Erythroblast (primary cell): Measurements from ENCODE around the gene INSM2.

Experiments
- DNase-seq, 2 experiments: peaks; one replicate each; lab custom pipeline; 2025; lab: John Stamatoyannopoulos, UW
- GATA1 ChIP-seq: IDR thresholded peaks from 2 replicates; pipeline ENCODE4 v1.6.1; 2011; ENCODE audit warnings: low read depth, mild to moderate bottlenecking, control low read depth, low read length, moderate library complexity
- POLR2A ChIP-seq: IDR thresholded peaks from 2 replicates; pipeline ENCODE4 v1.6.1; 2011; ENCODE audit warnings: mild to moderate bottlenecking, low read length

The INSM2 gene

GRCh38 chr14:35533357-35534207 is at the start of gene INSM2:
INSM2 (plus strand) TSS chr14:35534164; CDS start chr14:35534253, 89 bp downstream.
- no peak for TF ChIP-seq POLR2A
- TF ChIP-seq GATA1: no peak
- peak; percentile 45 to 53 for DNase-seq

- TF ChIP-seq GATA1 (no peak), POLR2A (no peak)
- DNase-seq: no peak
These were observed 41.4 kb upstream of the INSM2 start for GRCh38 chr14:35492569-35493014.

- DNase-seq: no peak
- no peak for TF ChIP-seq POLR2A
- no peak for TF ChIP-seq GATA1
These were observed 38.7 kb upstream of the INSM2 start for GRCh38 chr14:35495278-35495677.

- DNase-seq: no peak
- TF ChIP-seq GATA1 (no peak), POLR2A (no peak)
These were observed 34.8 kb upstream of the INSM2 start for GRCh38 chr14:35499180-35499579.

- no peak for DNase-seq
- TF ChIP-seq GATA1 (no peak), POLR2A (no peak)
These were observed 30.3 kb upstream of the INSM2 start for GRCh38 chr14:35503646-35504045.

GRCh38 chr14:35504260-35504659 is 29.7 kb upstream of the INSM2 start:
- no peak for DNase-seq
- TF ChIP-seq GATA1 (no peak), POLR2A (no peak)

- DNase-seq: no peak
- TF ChIP-seq POLR2A (no peak), GATA1 (no peak)
These were observed 27.5 kb upstream of the INSM2 start for GRCh38 chr14:35506461-35506860.

- no peak for DNase-seq
- TF ChIP-seq GATA1 (no peak), POLR2A (no peak)
These were observed 27.0 kb upstream of the INSM2 start for GRCh38 chr14:35506927-35507326.

- no peak for DNase-seq
- TF ChIP-seq GATA1 (no peak), POLR2A (no peak)
These were observed 24.1 kb upstream of the INSM2 start for GRCh38 chr14:35509846-35510245.

- TF ChIP-seq POLR2A (no peak), GATA1 (no peak)
- no peak for DNase-seq
These were observed 21.2 kb upstream of the INSM2 start for GRCh38 chr14:35512765-35513164.

- TF ChIP-seq POLR2A: no peak
- no peak for TF ChIP-seq GATA1
- DNase-seq: no peak
These were observed 18.0 kb upstream of the INSM2 start for GRCh38 chr14:35515916-35516315.

- TF ChIP-seq GATA1 (no peak), POLR2A (no peak)
- no peak for DNase-seq
These were observed 14.0 kb upstream of the INSM2 start for GRCh38 chr14:35519986-35520385.

- no peak for TF ChIP-seq GATA1
- no peak for TF ChIP-seq POLR2A
- DNase-seq: no peak
These were observed 8.3 kb upstream of the INSM2 start for GRCh38 chr14:35525695-35526094.

- DNase-seq: no peak
- TF ChIP-seq GATA1 (no peak), POLR2A (no peak)
These were observed 7.0 kb upstream of the INSM2 start for GRCh38 chr14:35526962-35527361.
